ENCODE data around the gene RAD18.
A peak's percentile ranks its signal among the peaks of the same experiment; 100 is the strongest.

RAD18 gene

GRCh38 chr3:8985411-8985831 lies 22.1 kb upstream of the RAD18 start:
- no peak for DNase-seq (ENCODE audit: low read depth)

- DNase-seq (ENCODE audit: low read depth): no peak
Observed at GRCh38 chr3:8984526-8984925, 21.3 kb upstream of the RAD18 start.

GRCh38 chr3:8984081-8984480 lies 20.8 kb upstream of the RAD18 start:
- no peak for DNase-seq (ENCODE audit: low read depth)

- no peak for DNase-seq (ENCODE audit: low read depth)
Observed at GRCh38 chr3:8983591-8983990, 20.3 kb upstream of the RAD18 start.

- DNase-seq (ENCODE audit: low read depth): no peak
Observed at GRCh38 chr3:8983026-8983425, 19.8 kb upstream of the RAD18 start.

GRCh38 chr3:8982509-8982908 lies 19.2 kb upstream of the RAD18 start:
- no peak for DNase-seq (ENCODE audit: low read depth)

GRCh38 chr3:8981700-8982099 lies 18.4 kb upstream of the RAD18 start:
- no peak for DNase-seq (ENCODE audit: low read depth)

GRCh38 chr3:8981296-8981695 lies 18.0 kb upstream of the RAD18 start:
- DNase-seq (ENCODE audit: low read depth): no peak

- no peak for DNase-seq (ENCODE audit: low read depth)
Observed at GRCh38 chr3:8980756-8981257, 17.5 kb upstream of the RAD18 start.

- DNase-seq (ENCODE audit: low read depth): no peak
Observed at GRCh38 chr3:8979262-8979661, 16.0 kb upstream of the RAD18 start.

- DNase-seq (ENCODE audit: low read depth): no peak
Observed at GRCh38 chr3:8978551-8978950, 15.3 kb upstream of the RAD18 start.

GRCh38 chr3:8976540-8977182 lies 13.4 kb upstream of the RAD18 start:
- no peak for DNase-seq (ENCODE audit: low read depth)

GRCh38 chr3:8975081-8976020 lies 12.1 kb upstream of the RAD18 start:
- no peak for DNase-seq (ENCODE audit: low read depth)

GRCh38 chr3:8974458-8974857 lies 11.2 kb upstream of the RAD18 start:
- DNase-seq (ENCODE audit: low read depth): no peak

GRCh38 chr3:8972639-8973038 lies 9.4 kb upstream of the RAD18 start:
- no peak for DNase-seq (ENCODE audit: low read depth)

GRCh38 chr3:8970971-8971589 lies 7.8 kb upstream of the RAD18 start:
- DNase-seq (ENCODE audit: low read depth): peak; percentile 61

- no peak for DNase-seq (ENCODE audit: low read depth)
Observed at GRCh38 chr3:8969241-8969640, 6.0 kb upstream of the RAD18 start.

GRCh38 chr3:8968375-8968882 lies 5.2 kb upstream of the RAD18 start:
- DNase-seq (ENCODE audit: low read depth): no peak

GRCh38 chr3:8967553-8967952 lies 4.3 kb upstream of the RAD18 start:
- DNase-seq (ENCODE audit: low read depth): no peak

- no peak for DNase-seq (ENCODE audit: low read depth)
Observed at GRCh38 chr3:8966820-8967348, 3.6 kb upstream of the RAD18 start.

GRCh38 chr3:8966150-8966819 lies 3.0 kb upstream of the RAD18 start:
- no peak for DNase-seq (ENCODE audit: low read depth)
